Keratinocyte (primary cell): ENCODE measurements around the gene MESD. TPM values are rescaled to one million over a fixed set of nuclear protein-coding genes. Genes with fewer than 3 reads are reported as not detected.

Experiments
- DNase-seq: peaks from one replicate; pipeline ENCODE4 v3.0.0-alpha.2; 2011; ENCODE audit warnings: low read depth, missing footprints, low spot score
- FAIRE-seq: peaks from 2 replicates; lab custom pipeline; 2011; peaks lifted over from hg19 to GRCh38; lab: Jason Lieb, UNC
- H2AFZ ChIP-seq: 2 replicates; pipeline ENCODE4 v1.6.0; 2012; ENCODE audit warnings: low read length, control low read depth, inconsistent platforms; ENCODE audit not compliant: control insufficient read depth
- H3K27ac ChIP-seq: 2 replicates; pipeline ENCODE4 v1.5.1; 2011; ENCODE audit warnings: low read length; ENCODE audit not compliant: control insufficient read depth, insufficient read depth
- H3K27me3 ChIP-seq: 3 replicates; pipeline ENCODE4 v1.6.0; 2011; ENCODE audit warnings: low read length; ENCODE audit not compliant: control insufficient read depth, insufficient read depth; ENCODE audit errors: extremely low read depth
- H3K36me3 ChIP-seq, 2 experiments: 2 replicates in 1 of 2; 3 replicates in 1 of 2; pipeline ENCODE4 v1.5.1; 2011; ENCODE audit warnings: low read length in 2 of 2, mild to moderate bottlenecking in 1 of 2; ENCODE audit not compliant: control insufficient read depth in 2 of 2, insufficient read depth in 2 of 2; ENCODE audit errors: extremely low read depth in 1 of 2
- H3K4me1 ChIP-seq: 3 replicates; pipeline ENCODE4 v1.5.1; 2011; ENCODE audit warnings: low read length; ENCODE audit not compliant: control insufficient read depth, insufficient read depth; ENCODE audit errors: extremely low read depth
- H3K4me2 ChIP-seq: 3 replicates; pipeline ENCODE4 v1.6.0; 2011; ENCODE audit warnings: low read depth, low read length; ENCODE audit not compliant: control insufficient read depth, insufficient read depth; ENCODE audit errors: extremely low read depth
- H3K4me3 ChIP-seq, 3 experiments: fragments of 200-600 bp in 1 of 3; sonication (generic) in 1 of 3; 2 replicates in 2 of 3; 3 replicates in 1 of 3; pipeline ENCODE4 v1.5.1; 2011 to 2016; ENCODE audit warnings: low read length in 3 of 3, mild to moderate bottlenecking in 3 of 3, control low read depth in 2 of 3, inconsistent platforms in 1 of 3, low read depth in 1 of 3, mixed read lengths in 1 of 3, mixed run types in 1 of 3, moderate library complexity in 1 of 3; ENCODE audit not compliant: control insufficient read depth in 2 of 3, insufficient read depth in 2 of 3; ENCODE audit errors: extremely low read depth in 1 of 3
- H3K79me2 ChIP-seq: 2 replicates; pipeline ENCODE4 v1.6.0; 2012; ENCODE audit warnings: low read length; ENCODE audit not compliant: control insufficient read depth, insufficient read depth
- H3K9ac ChIP-seq: 3 replicates; pipeline ENCODE4 v1.6.0; 2011; ENCODE audit warnings: low read length; ENCODE audit not compliant: control insufficient read depth, insufficient read depth; ENCODE audit errors: extremely low read depth
- H3K9me1 ChIP-seq: 3 replicates; pipeline ENCODE4 v1.6.0; 2011; ENCODE audit warnings: low read length; ENCODE audit not compliant: control insufficient read depth, insufficient read depth; ENCODE audit errors: extremely low read depth
- H3K9me3 ChIP-seq: 2 replicates; pipeline ENCODE4 v1.5.1; 2012; ENCODE audit warnings: low read depth, low read length; ENCODE audit not compliant: control insufficient read depth
- H4K20me1 ChIP-seq: 3 replicates; pipeline ENCODE4 v1.6.0; 2011; ENCODE audit warnings: low read length; ENCODE audit not compliant: control insufficient read depth, insufficient read depth; ENCODE audit errors: extremely low read depth
- CTCF ChIP-seq, 3 experiments: IDR thresholded peaks in 1 of 3; conservative IDR thresholded peaks in 1 of 3; optimal IDR thresholded peaks in 1 of 3; 2 replicates in 2 of 3; 3 replicates in 1 of 3; pipeline versions ENCODE3 to v1.5.1; 2011; ENCODE audit warnings: low read length in 3 of 3, mild to moderate bottlenecking in 3 of 3, moderate library complexity in 2 of 3, control low read depth in 1 of 3, inconsistent platforms in 1 of 3; ENCODE audit not compliant: insufficient read depth in 2 of 3; ENCODE audit errors: extremely low read depth in 1 of 3
- EZH2 ChIP-seq: IDR thresholded peaks from one replicate; pipeline ENCODE4 v1.6.1; 2012; ENCODE audit warnings: inconsistent platforms, mild to moderate bottlenecking, low read length, moderate library complexity
- dilution Hi-C: fragments of 300-500 bp; cut with MboI; formaldehyde crosslinking; loops from one replicate; pipeline ENCODE4 v1.7.0; 2020; ENCODE audit warnings: low sequenced_read_pairs; ENCODE audit not compliant: extremely low pct_ligation_motif_present
- polyA plus RNA-seq, 5 experiments: library from polyadenylated mRNA; depleted of rRNA in 3 of 5; stranded (reverse) in 3 of 5; stranded (forward) in 1 of 5; unstranded in 1 of 5; fragments of >200 nt; gene quantifications; 1 replicate in 1 of 5; 2 replicates in 3 of 5; 3 replicates in 1 of 5; pipeline versions ENCODE4 v1.2.1 to v1.2.3, GENCODE V29; 2011 to 2012; ENCODE audit warnings: missing spikeins in 2 of 5, low read depth in 1 of 5, low replicate concordance in 1 of 5

MESD gene
- polyA plus RNA-seq, 1 donor (not counting 4 experiments of a cell fraction or from before 2014, with no cell fraction given): 18.7 TPM

GRCh38 chr15:80925597-80926059, 64.0 kb downstream of the MESD start:
- TF ChIP-seq EZH2 (no peak), CTCF (optimal IDR thresholded peaks at IDR 0.05 in 1 of 3, IDR thresholded peaks at IDR 0.05 in 1 of 3, conservative IDR thresholded peaks at IDR 0.05 in 1 of 3; ENCODE audit: extremely low read depth in 1 of 3, insufficient read depth in 2 of 3, low read length in 3 of 3) (no peak)
- Histone ChIP-seq H3K4me1 (peaks cover 4% of the 10 kb centered on the region), H3K9me3 (no peaks in the 10 kb centered on the region), H3K79me2 (no peaks in the 10 kb centered on the region), H2AFZ (no peak overlapping the region), H3K9ac (no peak overlapping the region), H4K20me1 (no peaks in the 10 kb centered on the region), H3K9me1 (no peaks in the 10 kb centered on the region), H3K27me3 (no peaks in the 10 kb centered on the region), H3K4me2 (no peak overlapping the region), H3K4me3 (no peak overlapping the region), H3K27ac (no peak overlapping the region), H3K36me3 (no peaks in the 10 kb centered on the region)
- no peak for FAIRE-seq
- no peak for DNase-seq
- dilution Hi-C loops: no loop called here

DNA sequence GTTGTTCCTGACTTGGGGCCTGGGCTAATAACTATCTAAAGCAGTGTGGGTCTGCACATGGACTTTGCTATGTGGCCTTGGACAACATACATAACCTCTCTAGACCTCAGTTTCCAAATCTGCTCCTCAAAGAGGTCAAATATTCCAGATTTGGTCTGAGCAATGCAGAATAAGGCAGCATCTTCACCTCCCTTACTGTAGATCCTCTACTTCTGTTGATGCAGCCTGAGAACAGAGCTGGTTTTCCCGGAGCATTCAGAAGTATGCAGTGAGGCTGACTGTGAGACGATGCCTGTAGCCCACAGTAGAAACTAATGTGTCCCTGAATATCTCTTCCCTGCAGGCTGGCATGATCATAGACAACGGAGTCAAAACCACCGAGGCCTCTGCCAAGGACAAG, 65.3 kb downstream of the MESD start:
- Histone ChIP-seq H3K36me3 (no peaks in the 10 kb centered on the region), H3K27me3 (no peaks in the 10 kb centered on the region), H3K9me3 (no peaks in the 10 kb centered on the region), H2AFZ (no peak overlapping the region), H3K9ac (no peak overlapping the region), H4K20me1 (no peaks in the 10 kb centered on the region), H3K79me2 (no peaks in the 10 kb centered on the region), H3K9me1 (no peaks in the 10 kb centered on the region), H3K4me1 (peaks cover 4% of the 10 kb centered on the region), H3K27ac (no peak overlapping the region), H3K4me2 (no peak overlapping the region), H3K4me3 (no peak overlapping the region)
- no peak for FAIRE-seq
- DNase-seq: no peak
- TF ChIP-seq CTCF (optimal IDR thresholded peaks at IDR 0.05 in 1 of 3, IDR thresholded peaks at IDR 0.05 in 1 of 3, conservative IDR thresholded peaks at IDR 0.05 in 1 of 3; ENCODE audit: extremely low read depth in 1 of 3, insufficient read depth in 2 of 3, low read length in 3 of 3): no peak
- dilution Hi-C loops: no loop called here
